Measurements from ENCODE around the gene MMRN2. TPM values are rescaled to one million over a fixed set of nuclear protein-coding genes. Genes with fewer than 3 reads are reported as not detected.
A peak's percentile ranks its signal among the peaks of the same experiment; 100 is the strongest.

MMRN2 gene
- polyA plus RNA-seq, 1 donor: 7.2 TPM

- Histone ChIP-seq H3K27ac (ENCODE audit: low read length) (peak overlapping the region; percentile 35), H3K9me3 (ENCODE audit: control insufficient read depth, low read depth, low read length) (no peaks in the 10 kb centered on the region), H3K27me3 (ENCODE audit: control insufficient read depth, insufficient read depth, low read length) (peaks cover 30% of the 10 kb centered on the region), H3K4me3 (ENCODE audit: low read length) (peak overlapping the region; percentile 65), H3K4me1 (ENCODE audit: control insufficient read depth, insufficient read depth, low read length) (peaks cover 49% of the 10 kb centered on the region), H3K36me3 (ENCODE audit: control insufficient read depth, insufficient read depth, low read length) (no peaks in the 10 kb centered on the region)
- no peak for DNase-seq
- WGBS (ENCODE audit: insufficient coverage, low lambda C conversion rate): no CpG with 5 or more reads among the region's 30 CpGs
Observed at GRCh38 chr10:86970162-86970981, 13.0 kb upstream of the MMRN2 start.

- DNase-seq: peak in 1 of 2 donors; percentile 37
- Histone ChIP-seq H3K27ac (ENCODE audit: low read length) (no peak overlapping the region), H3K4me3 (ENCODE audit: low read length) (no peak overlapping the region), H3K36me3 (ENCODE audit: control insufficient read depth, insufficient read depth, low read length) (no peaks in the 10 kb centered on the region), H3K9me3 (ENCODE audit: control insufficient read depth, low read depth, low read length) (no peaks in the 10 kb centered on the region), H3K27me3 (ENCODE audit: control insufficient read depth, insufficient read depth, low read length) (peaks cover 30% of the 10 kb centered on the region), H3K4me1 (ENCODE audit: control insufficient read depth, insufficient read depth, low read length) (peaks cover 49% of the 10 kb centered on the region)
- WGBS (ENCODE audit: insufficient coverage, low lambda C conversion rate): no CpG with 5 or more reads among the region's 8 CpGs
Observed at GRCh38 chr10:86969421-86970041, 12.1 kb upstream of the MMRN2 start.

GRCh38 chr10:86968994-86969355, 11.6 kb upstream of the MMRN2 start:
- H3K27me3 ChIP-seq (ENCODE audit: control insufficient read depth, insufficient read depth, low read length): peaks cover 30% of the 10 kb centered on the region
- no peaks in the 10 kb centered on the region for H3K36me3 ChIP-seq (ENCODE audit: control insufficient read depth, insufficient read depth, low read length)
- H3K4me1 ChIP-seq (ENCODE audit: control insufficient read depth, insufficient read depth, low read length): peaks cover 49% of the 10 kb centered on the region
- H3K9me3 ChIP-seq (ENCODE audit: control insufficient read depth, low read depth, low read length): no peaks in the 10 kb centered on the region
- WGBS (ENCODE audit: insufficient coverage, low lambda C conversion rate): no CpG with 5 or more reads among the region's 9 CpGs
- no peak for DNase-seq
- H3K4me3 ChIP-seq (ENCODE audit: low read length): peak overlapping the region; percentile 42
- no peak overlapping the region for H3K27ac ChIP-seq (ENCODE audit: low read length)

- no peak within 1 kb of the TSS for H3K27ac ChIP-seq (ENCODE audit: low read length)
- peak in 1 of 2 donors; percentile 75 for DNase-seq
- peak within 1 kb of the TSS; percentile 42 for H3K4me3 ChIP-seq (ENCODE audit: low read length)
- no peaks in the 10 kb centered on the region for H3K36me3 ChIP-seq (ENCODE audit: control insufficient read depth, insufficient read depth, low read length)
- no CpG with 5 or more reads among the region's 59 CpGs for WGBS (ENCODE audit: insufficient coverage, low lambda C conversion rate)
- H3K9me3 ChIP-seq (ENCODE audit: control insufficient read depth, low read depth, low read length): no peaks in the 10 kb centered on the region
- peaks cover 49% of the 10 kb centered on the region for H3K4me1 ChIP-seq (ENCODE audit: control insufficient read depth, insufficient read depth, low read length)
- H3K27me3 ChIP-seq (ENCODE audit: control insufficient read depth, insufficient read depth, low read length): peaks cover 30% of the 10 kb centered on the region
Observed at GRCh38 chr10:86968271-86968993, 11.0 kb upstream of the MMRN2 start, which contains the start of gene ADIRF. Gene ADIRF (plus strand): TSS chr10:86968482. CDS start chr10:86968545, 63 bp downstream.

DNA sequence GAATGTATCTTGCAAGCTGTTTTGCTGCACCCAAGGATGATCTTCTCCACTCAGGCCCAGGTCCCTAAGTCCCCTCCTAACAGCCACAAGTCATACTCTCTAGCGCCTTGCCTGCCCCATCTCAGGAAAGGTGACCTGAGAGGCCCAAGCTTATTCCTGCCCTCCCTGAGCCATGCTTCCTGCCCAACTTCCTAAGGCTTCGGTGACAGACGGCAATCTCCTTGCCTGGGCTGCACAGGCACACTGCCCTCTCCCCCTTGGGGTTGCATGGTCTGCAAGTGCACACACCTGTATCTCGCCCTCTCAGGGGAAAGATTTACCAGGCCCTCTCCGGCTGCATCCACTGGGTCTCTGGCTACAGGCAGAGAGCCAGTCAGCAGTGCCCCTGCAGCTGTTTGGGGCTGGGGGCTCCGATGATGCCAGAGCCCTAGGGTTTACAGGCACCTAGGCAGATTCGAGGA, 10.1 kb upstream of the MMRN2 start:
- H3K27ac ChIP-seq (ENCODE audit: low read length): no peak overlapping the region
- H3K27me3 ChIP-seq (ENCODE audit: control insufficient read depth, insufficient read depth, low read length): peaks cover 30% of the 10 kb centered on the region
- peaks cover 49% of the 10 kb centered on the region for H3K4me1 ChIP-seq (ENCODE audit: control insufficient read depth, insufficient read depth, low read length)
- 100% methylated on average over 1 of the region's 7 CpGs for WGBS (ENCODE audit: insufficient coverage, low lambda C conversion rate)
- no peaks in the 10 kb centered on the region for H3K9me3 ChIP-seq (ENCODE audit: control insufficient read depth, low read depth, low read length)
- H3K36me3 ChIP-seq (ENCODE audit: control insufficient read depth, insufficient read depth, low read length): no peaks in the 10 kb centered on the region
- no peak for DNase-seq
- H3K4me3 ChIP-seq (ENCODE audit: low read length): no peak overlapping the region

DNA sequence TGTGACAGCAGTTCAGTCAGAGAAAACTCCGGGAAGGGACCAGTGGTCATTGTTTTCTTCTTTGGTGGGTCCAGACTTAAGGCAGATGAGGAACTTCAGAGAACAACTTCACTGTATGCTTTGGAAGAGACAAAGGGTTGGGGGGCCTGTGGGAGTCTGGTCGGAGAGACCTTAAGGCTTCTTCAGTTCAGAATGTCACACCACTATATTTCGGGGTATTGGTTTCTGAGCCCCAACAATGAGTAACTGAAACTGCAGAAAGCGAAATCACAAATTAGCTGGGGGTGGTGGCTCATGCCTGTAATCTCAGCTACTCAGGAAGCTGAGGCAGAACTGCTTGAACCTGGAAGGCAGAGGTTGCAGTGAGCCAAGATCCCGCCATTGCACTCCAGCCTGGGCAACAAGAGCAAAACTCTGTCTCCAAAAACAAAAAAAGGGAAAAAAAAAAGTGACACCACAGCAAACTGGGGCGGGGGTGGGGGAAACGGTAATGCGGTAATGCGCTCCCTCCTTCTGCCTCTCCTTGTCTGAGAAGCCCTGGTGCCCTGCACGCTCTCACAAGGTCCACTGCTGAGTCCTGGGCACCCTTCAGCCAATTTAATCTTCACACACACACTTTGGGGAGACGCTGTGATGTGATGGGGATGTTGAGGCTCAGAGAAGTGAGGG, 8.7 kb upstream of the MMRN2 start:
- Histone ChIP-seq H3K27ac (ENCODE audit: low read length) (no peak overlapping the region), H3K9me3 (ENCODE audit: control insufficient read depth, low read depth, low read length) (no peaks in the 10 kb centered on the region), H3K36me3 (ENCODE audit: control insufficient read depth, insufficient read depth, low read length) (no peaks in the 10 kb centered on the region), H3K4me1 (ENCODE audit: control insufficient read depth, insufficient read depth, low read length) (peaks cover 43% of the 10 kb centered on the region), H3K4me3 (ENCODE audit: low read length) (no peak overlapping the region), H3K27me3 (ENCODE audit: control insufficient read depth, insufficient read depth, low read length) (peaks cover 22% of the 10 kb centered on the region)
- WGBS (ENCODE audit: insufficient coverage, low lambda C conversion rate): no CpG with 5 or more reads among the region's 11 CpGs
- no peak for DNase-seq

GRCh38 chr10:86964847-86965190, 7.4 kb upstream of the MMRN2 start:
- no peak overlapping the region for H3K4me3 ChIP-seq (ENCODE audit: low read length)
- H3K36me3 ChIP-seq (ENCODE audit: control insufficient read depth, insufficient read depth, low read length): no peaks in the 10 kb centered on the region
- H3K4me1 ChIP-seq (ENCODE audit: control insufficient read depth, insufficient read depth, low read length): peaks cover 34% of the 10 kb centered on the region
- H3K27ac ChIP-seq (ENCODE audit: low read length): no peak overlapping the region
- H3K9me3 ChIP-seq (ENCODE audit: control insufficient read depth, low read depth, low read length): no peaks in the 10 kb centered on the region
- DNase-seq: no peak
- H3K27me3 ChIP-seq (ENCODE audit: control insufficient read depth, insufficient read depth, low read length): peaks cover 15% of the 10 kb centered on the region
- no CpG with 5 or more reads among the region's 2 CpGs for WGBS (ENCODE audit: insufficient coverage, low lambda C conversion rate)

DNA sequence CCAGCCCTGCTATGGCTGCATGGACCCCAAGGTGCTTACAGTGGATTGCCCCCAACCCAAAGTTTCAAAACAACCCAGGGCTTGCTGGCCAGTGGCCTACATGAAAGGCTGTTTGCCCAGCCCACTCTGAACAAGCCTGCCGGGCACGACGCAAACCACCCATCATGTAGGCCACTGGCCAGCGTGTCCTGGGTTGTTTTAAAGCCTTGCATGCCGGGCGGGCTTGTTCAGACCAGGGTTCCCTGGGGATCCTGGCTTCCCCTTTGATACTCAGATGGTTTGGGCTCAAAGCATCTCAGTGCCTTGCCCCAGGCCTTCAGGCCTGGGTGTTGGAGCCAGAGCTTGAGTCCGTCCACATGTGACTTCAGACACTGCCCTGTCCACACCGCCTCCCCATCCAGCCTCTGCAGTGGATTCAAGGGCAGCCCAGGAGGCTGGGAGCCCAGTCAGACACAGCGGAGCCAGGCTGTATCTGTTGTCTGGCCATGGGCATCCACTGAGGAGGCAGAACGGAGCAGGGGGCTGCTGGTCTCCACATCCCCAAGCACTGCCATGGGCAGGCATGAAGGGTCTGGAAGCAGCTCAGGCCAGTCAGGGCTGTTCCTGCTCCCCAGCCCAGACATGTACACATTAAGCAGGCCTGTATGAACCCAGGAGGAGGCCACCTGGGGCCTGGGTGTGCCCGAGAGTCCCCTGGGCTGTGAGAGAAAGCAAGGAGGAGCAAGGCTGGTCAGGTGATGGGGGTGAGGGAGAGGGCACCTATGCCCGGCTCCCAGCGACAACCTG, 6.8 kb upstream of the MMRN2 start:
- WGBS (ENCODE audit: insufficient coverage, low lambda C conversion rate): no CpG with 5 or more reads among the region's 13 CpGs
- H3K9me3 ChIP-seq (ENCODE audit: control insufficient read depth, low read depth, low read length): no peaks in the 10 kb centered on the region
- H3K27me3 ChIP-seq (ENCODE audit: control insufficient read depth, insufficient read depth, low read length): peaks cover 14% of the 10 kb centered on the region
- no peak overlapping the region for H3K4me3 ChIP-seq (ENCODE audit: low read length)
- H3K36me3 ChIP-seq (ENCODE audit: control insufficient read depth, insufficient read depth, low read length): no peaks in the 10 kb centered on the region
- DNase-seq: no peak
- peaks cover 35% of the 10 kb centered on the region for H3K4me1 ChIP-seq (ENCODE audit: control insufficient read depth, insufficient read depth, low read length)
- no peak overlapping the region for H3K27ac ChIP-seq (ENCODE audit: low read length)

- WGBS (ENCODE audit: insufficient coverage, low lambda C conversion rate): no CpG with 5 or more reads among the region's 12 CpGs
- no peak overlapping the region for H3K27ac ChIP-seq (ENCODE audit: low read length)
- no peaks in the 10 kb centered on the region for H3K9me3 ChIP-seq (ENCODE audit: control insufficient read depth, low read depth, low read length)
- no peak for DNase-seq
- no peak overlapping the region for H3K4me3 ChIP-seq (ENCODE audit: low read length)
- H3K4me1 ChIP-seq (ENCODE audit: control insufficient read depth, insufficient read depth, low read length): peaks cover 28% of the 10 kb centered on the region
- peaks cover 5% of the 10 kb centered on the region for H3K27me3 ChIP-seq (ENCODE audit: control insufficient read depth, insufficient read depth, low read length)
- no peaks in the 10 kb centered on the region for H3K36me3 ChIP-seq (ENCODE audit: control insufficient read depth, insufficient read depth, low read length)
Observed at GRCh38 chr10:86963341-86963919, 6.0 kb upstream of the MMRN2 start.
